H1 (cell line): ENCODE data around the gene PKP1. TPM values are rescaled to one million over a fixed set of nuclear protein-coding genes. Genes with fewer than 3 reads are reported as not detected.

Source experiments
- CTCF ChIA-PET: fragments of 300-600 bp; sonication (Branson Sonifier 250); formaldehyde crosslinking; loops from one replicate; lab custom pipeline; 2021; ENCODE audit not compliant: partially characterized antibody; lab: Charles Lee
- POLR2A ChIA-PET: fragments of 300-600 bp; sonication (Branson Sonifier 250); formaldehyde crosslinking; loops from one replicate; lab custom pipeline; 2021; ENCODE audit warnings: inconsistent platforms; ENCODE audit not compliant: partially characterized antibody; lab: Charles Lee
- DNase-seq, 2 experiments: peaks; one replicate each; pipeline versions ENCODE4 v3.0.0 to v3.0.0-alpha.2; 2010 to 2022; ENCODE audit warnings: low spot score in 2 of 2, low read depth in 1 of 2, mixed read lengths in 1 of 2
- FAIRE-seq: peaks from 2 replicates; lab custom pipeline; 2011; peaks lifted over from hg19 to GRCh38; lab: Jason Lieb, UNC
- H2AFZ ChIP-seq: 2 replicates; pipeline ENCODE4 v1.8.1; 2012; ENCODE audit warnings: low read length, inconsistent platforms
- H2AK5ac ChIP-seq: 2 replicates; pipeline ENCODE4 v1.6.1; 2013; ENCODE audit warnings: low read depth, low read length
- H2BK120ac ChIP-seq: replicated peaks from 2 replicates; pipeline ENCODE3; 2013; ENCODE audit warnings: low read depth, low read length, inconsistent platforms
- H2BK12ac ChIP-seq: 2 replicates; pipeline ENCODE4 v1.6.1; 2013; ENCODE audit warnings: low read depth, low read length
- H2BK15ac ChIP-seq: 2 replicates; pipeline ENCODE4 v1.6.1; 2013; ENCODE audit warnings: low read length
- H2BK20ac ChIP-seq: 2 replicates; pipeline ENCODE4 v1.6.1; 2013; ENCODE audit warnings: low read length
- H2BK5ac ChIP-seq: 2 replicates; pipeline ENCODE4 v1.6.1; 2013; ENCODE audit warnings: low read depth, low read length
- H3K14ac ChIP-seq: 2 replicates; pipeline ENCODE4 v1.6.1; 2013; ENCODE audit warnings: inconsistent platforms; ENCODE audit not compliant: insufficient read length
- H3K18ac ChIP-seq: 2 replicates; pipeline ENCODE4 v1.6.1; 2013; ENCODE audit warnings: low read length; ENCODE audit errors: extremely low read depth
- H3K23ac ChIP-seq: 2 replicates; pipeline ENCODE4 v1.6.1; 2013; ENCODE audit warnings: inconsistent platforms; ENCODE audit not compliant: insufficient read length
- H3K23me2 ChIP-seq: 2 replicates; pipeline ENCODE4 v1.6.1; 2013; ENCODE audit warnings: low read depth, low read length
- H3K27ac ChIP-seq: 2 replicates; pipeline ENCODE4 v1.6.1; 2011; ENCODE audit warnings: low read depth, low read length, inconsistent platforms
- H3K27me3 ChIP-seq, 4 experiments: replicated peaks in 1 of 4; 1 replicate in 1 of 4; 2 replicates in 3 of 4; pipeline versions ENCODE4 v1.6.1 to v1.8.1; 2011 to 2013; ENCODE audit warnings: low read length in 3 of 4, mild to moderate bottlenecking in 3 of 4, inconsistent platforms in 2 of 4, mixed read lengths in 2 of 4, moderate library complexity in 1 of 4; ENCODE audit not compliant: control insufficient read depth in 3 of 4, insufficient read depth in 3 of 4; ENCODE audit errors: extremely low read depth in 1 of 4
- H3K36me3 ChIP-seq, 4 experiments: 2 replicates each; pipeline versions ENCODE4 v1.6.1 to v1.8.1; 2011 to 2013; ENCODE audit warnings: mild to moderate bottlenecking in 4 of 4, low read length in 3 of 4, moderate library complexity in 2 of 4, control low read depth in 1 of 4, inconsistent platforms in 1 of 4; ENCODE audit not compliant: insufficient read depth in 4 of 4, control insufficient read depth in 2 of 4
- H3K4ac ChIP-seq: replicated peaks from 2 replicates; pipeline ENCODE3; 2013; ENCODE audit warnings: low read length, low read depth, mixed read lengths, inconsistent platforms; ENCODE audit not compliant: insufficient read length
- H3K4me1 ChIP-seq, 4 experiments: replicated peaks in 1 of 4; 1 replicate in 1 of 4; 2 replicates in 3 of 4; pipeline versions ENCODE4 v1.6.1 to v1.8.1; 2011 to 2013; ENCODE audit warnings: low read length in 3 of 4, inconsistent platforms in 2 of 4, mixed read lengths in 1 of 4; ENCODE audit not compliant: insufficient read depth in 4 of 4, control insufficient read depth in 3 of 4
- H3K4me2 ChIP-seq, 2 experiments: 2 replicates each; pipeline versions ENCODE4 v1.6.1 to v1.8.1; 2011 to 2013; ENCODE audit warnings: low read depth in 2 of 2, low read length in 2 of 2, control low read depth in 1 of 2, inconsistent platforms in 1 of 2, mild to moderate bottlenecking in 1 of 2; ENCODE audit not compliant: insufficient read depth in 1 of 2
- H3K4me3 ChIP-seq, 4 experiments: fragments of 200-600, 300-600 bp in 1 of 4; sonication (generic), shearing (Covaris generic), sonication (Bioruptor Twin) in 1 of 4; 2 replicates each; pipeline versions ENCODE4 v1.5.1 to v1.8.1; 2011 to 2016; ENCODE audit warnings: low read length in 4 of 4, low read depth in 3 of 4, control low read depth in 2 of 4, inconsistent platforms in 2 of 4, mild to moderate bottlenecking in 2 of 4, mixed read lengths in 1 of 4, moderate library complexity in 1 of 4; ENCODE audit not compliant: insufficient read depth in 2 of 4; ENCODE audit errors: extremely low read depth in 1 of 4
- H3K56ac ChIP-seq: replicated peaks from 2 replicates; pipeline ENCODE3; 2013; ENCODE audit warnings: low read depth, mild to moderate bottlenecking, mixed read lengths, low read length, inconsistent platforms; ENCODE audit not compliant: insufficient read length
- H3K79me1 ChIP-seq: 2 replicates; pipeline ENCODE4 v1.6.1; 2013; ENCODE audit warnings: low read depth, low read length, control low read depth
- H3K79me2 ChIP-seq, 2 experiments: 2 replicates each; pipeline versions ENCODE4 v1.6.1 to v1.8.1; 2012 to 2013; ENCODE audit warnings: low read length in 2 of 2, mild to moderate bottlenecking in 2 of 2, inconsistent platforms in 1 of 2; ENCODE audit not compliant: insufficient read depth in 2 of 2, control insufficient read depth in 1 of 2
- H3K9ac ChIP-seq, 4 experiments: replicated peaks in 1 of 4; 1 replicate in 1 of 4; 2 replicates in 3 of 4; pipeline versions ENCODE4 v1.6.1 to v1.8.1; 2011 to 2013; ENCODE audit warnings: low read depth in 3 of 4, low read length in 3 of 4, control low read depth in 2 of 4, mild to moderate bottlenecking in 2 of 4, moderate library complexity in 2 of 4, inconsistent platforms in 1 of 4; ENCODE audit errors: extremely low read depth in 1 of 4
- H3K9me3 ChIP-seq, 2 experiments: 2 replicates each; pipeline versions ENCODE4 v1.6.1 to v1.8.1; 2012 to 2013; ENCODE audit warnings: mild to moderate bottlenecking in 2 of 2, moderate library complexity in 2 of 2, control low read depth in 1 of 2, inconsistent platforms in 1 of 2, low read depth in 1 of 2, low read length in 1 of 2, mixed read lengths in 1 of 2; ENCODE audit not compliant: insufficient read depth in 2 of 2
- H4K20me1 ChIP-seq, 2 experiments: replicated peaks in 1 of 2; 2 replicates each; pipeline versions ENCODE3 to v1.8.1; 2011 to 2013; ENCODE audit warnings: inconsistent platforms in 2 of 2, low read length in 2 of 2, mild to moderate bottlenecking in 1 of 2; ENCODE audit not compliant: insufficient read depth in 2 of 2, control insufficient read depth in 1 of 2
- H4K5ac ChIP-seq: 2 replicates; pipeline ENCODE4 v1.6.1; 2013; ENCODE audit warnings: low read length, low read depth, mixed read lengths, inconsistent platforms; ENCODE audit not compliant: insufficient read length
- H4K8ac ChIP-seq: 2 replicates; pipeline ENCODE4 v1.8.0; 2013; ENCODE audit warnings: mild to moderate bottlenecking, moderate library complexity, low read length, inconsistent platforms; ENCODE audit not compliant: insufficient read depth; ENCODE audit errors: extremely low read depth
- H4K91ac ChIP-seq: replicated peaks from 2 replicates; pipeline ENCODE3; 2013; ENCODE audit warnings: low read length, mixed read lengths, inconsistent platforms; ENCODE audit not compliant: insufficient read length
- GTF2F1 ChIP-seq: IDR thresholded peaks from 2 replicates; pipeline ENCODE4 v1.6.1; 2012; ENCODE audit warnings: low read depth, low read length, improper control_type of control experiment, borderline replicate concordance
- HDAC6 ChIP-seq: IDR thresholded peaks from one replicate; pipeline ENCODE4 v1.7.1; 2012; ENCODE audit warnings: low read depth, mild to moderate bottlenecking, inconsistent platforms, low read length, moderate library complexity
- PHF8 ChIP-seq: fragments of 200-600 bp; sonication (generic); conservative IDR thresholded peaks from 2 replicates; pipeline ENCODE4 v1.7.1; 2012; ENCODE audit warnings: low read depth, mild to moderate bottlenecking, inconsistent platforms, low read length, moderate library complexity
- TAF7 ChIP-seq: optimal IDR thresholded peaks from 2 replicates; pipeline ENCODE3; 2011; ENCODE audit warnings: low read depth, mild to moderate bottlenecking, inconsistent platforms, low read length, moderate library complexity, borderline replicate concordance
- WGBS, 2 experiments: shearing (Covaris generic) in 1 of 2; methylation state at CpG; one replicate each; pipeline versions ENCODE4 v1.1.6 to v1.1.7; 2013 to 2015; ENCODE audit warnings: low lambda C conversion rate in 2 of 2, mixed read lengths in 2 of 2, inconsistent platforms in 1 of 2, low coverage in 1 of 2, missing lambda C conversion rate in 1 of 2; ENCODE audit not compliant: insufficient replicate concordance in 2 of 2, insufficient coverage in 1 of 2, insufficient read length in 1 of 2; ENCODE audit errors: extremely low coverage in 1 of 2, missing lambda C conversion rate in 1 of 2; 5-methylcytosine and 5-hydroxymethylcytosine counted together
- polyA plus RNA-seq, 7 experiments: library from polyadenylated mRNA; depleted of rRNA in 3 of 7; stranded (reverse) in 5 of 7; unstranded in 2 of 7; fragments of >200 nt in 5 of 7; fragments of 200-250 nt in 2 of 7; gene quantifications; 1 replicate in 5 of 7; 2 replicates in 1 of 7; 4 replicates in 1 of 7; pipeline versions ENCODE4 v1.2.1 to v1.2.3, GENCODE V29; 2011 to 2013; ENCODE audit warnings: missing spikeins in 2 of 7, mixed read lengths in 2 of 7
- total RNA-seq: library from RNA; stranded (reverse); fragmentation: NEBNext Ultra II Directional; extraction: Animal tissue kit (Norgen Biotek cat#: 25700); gene quantifications from 2 replicates; pipeline ENCODE4 v1.2.1, GENCODE V29; 2021
- TF ChIP-seq, protein P1 (sequence below): IDR thresholded peaks from 2 replicates; pipeline ENCODE4 v1.6.1; 2011; ENCODE audit warnings: low read depth, mild to moderate bottlenecking, low read length; ENCODE audit not compliant: insufficient read depth
- TF ChIP-seq, protein P2 (sequence below), 3 experiments: IDR thresholded peaks; 1 replicate in 2 of 3; 2 replicates in 1 of 3; pipeline versions ENCODE4 v1.5.1 to v1.6.1; 2011; ENCODE audit warnings: low read length in 3 of 3, mild to moderate bottlenecking in 3 of 3, inconsistent platforms in 2 of 3, low read depth in 1 of 3, moderate library complexity in 1 of 3; ENCODE audit not compliant: insufficient read depth in 1 of 3; ENCODE audit errors: control extremely low read depth in 1 of 3

PKP1 gene
- total and polyA plus RNA-seq, 2 of the 8 experiments (the other 6 are each of a cell fraction or from before 2014, with no cell fraction given) = 0.21 to 0.95 TPM

DNA sequence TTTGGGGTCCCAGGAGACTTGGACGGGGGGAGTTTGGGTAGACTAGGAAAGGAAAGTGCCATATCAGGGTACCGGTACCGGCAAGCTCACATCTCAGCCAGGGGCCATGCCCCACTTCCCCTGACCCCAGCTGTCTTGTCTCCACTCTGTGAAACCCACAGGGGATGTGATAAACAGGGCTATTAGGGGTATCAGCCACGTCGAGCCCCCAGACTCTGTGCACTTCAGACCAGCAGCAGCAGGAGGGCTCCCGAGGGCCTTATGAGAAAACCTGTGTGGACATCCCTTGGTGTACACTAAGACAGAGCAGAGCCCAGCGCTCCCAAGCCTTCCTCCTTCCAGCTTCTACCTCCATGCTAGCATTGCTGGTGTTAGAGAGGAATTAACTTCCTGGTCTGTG is 47.9 kb downstream of the PKP1 start:
- 80% methylated on average over 7 of the region's 7 CpGs; no CpG with 5 or more reads in 1 of the 2 experiments for WGBS, 2 experiments
- Histone ChIP-seq H4K8ac (no peak overlapping the region), H4K91ac (no peak overlapping the region), H2BK20ac (no peak overlapping the region), H2BK5ac (no peak overlapping the region), H3K9ac (no peak overlapping the region), H3K27ac (no peak overlapping the region), H3K4me2 (no peak overlapping the region), H3K4me3 (no peak overlapping the region), H3K36me3 (no peaks in the 10 kb centered on the region), H3K79me2 (no peaks in the 10 kb centered on the region), H2AK5ac (no peak overlapping the region), H2BK15ac (no peak overlapping the region; the same call in 1 of the 2 replicates), H2BK120ac (no peak overlapping the region), H2BK12ac (no peak overlapping the region), H3K18ac (no peak overlapping the region), H3K56ac (no peak overlapping the region), H4K20me1 (no peaks in the 10 kb centered on the region), H3K27me3 (no peaks in the 10 kb centered on the region; a peak in 1 of 7 replicates), H3K4me1 (no peaks in the 10 kb centered on the region; a peak in 1 of 7 replicates), H3K14ac (no peak overlapping the region), H3K23ac (no peak overlapping the region), H4K5ac (no peak overlapping the region), H3K9me3 (no peaks in the 10 kb centered on the region), H3K79me1 (no peaks in the 10 kb centered on the region), H2AFZ (no peak overlapping the region), H3K4ac (no peak overlapping the region), H3K23me2 (no peaks in the 10 kb centered on the region)
- DNase-seq (no peak), FAIRE-seq (no peak)
- ChIA-PET POLR2A (no interaction called here), CTCF (interaction anchor here (0.7 to 3.6 kb wide), 8 partner anchors 10 to 76 kb away, joined by 3 to 47 read pairs (median 3); no protein-coding TSS in a partner anchor)
- TF ChIP-seq TAF7 = no peak
- TF ChIP-seq, protein P1, sequence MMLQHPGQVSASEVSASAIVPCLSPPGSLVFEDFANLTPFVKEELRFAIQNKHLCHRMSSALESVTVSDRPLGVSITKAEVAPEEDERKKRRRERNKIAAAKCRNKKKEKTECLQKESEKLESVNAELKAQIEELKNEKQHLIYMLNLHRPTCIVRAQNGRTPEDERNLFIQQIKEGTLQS = no peak
- no peak for TF ChIP-seq HDAC6
- no peak for TF ChIP-seq PHF8
- no peak for TF ChIP-seq GTF2F1
- TF ChIP-seq, protein P2, sequence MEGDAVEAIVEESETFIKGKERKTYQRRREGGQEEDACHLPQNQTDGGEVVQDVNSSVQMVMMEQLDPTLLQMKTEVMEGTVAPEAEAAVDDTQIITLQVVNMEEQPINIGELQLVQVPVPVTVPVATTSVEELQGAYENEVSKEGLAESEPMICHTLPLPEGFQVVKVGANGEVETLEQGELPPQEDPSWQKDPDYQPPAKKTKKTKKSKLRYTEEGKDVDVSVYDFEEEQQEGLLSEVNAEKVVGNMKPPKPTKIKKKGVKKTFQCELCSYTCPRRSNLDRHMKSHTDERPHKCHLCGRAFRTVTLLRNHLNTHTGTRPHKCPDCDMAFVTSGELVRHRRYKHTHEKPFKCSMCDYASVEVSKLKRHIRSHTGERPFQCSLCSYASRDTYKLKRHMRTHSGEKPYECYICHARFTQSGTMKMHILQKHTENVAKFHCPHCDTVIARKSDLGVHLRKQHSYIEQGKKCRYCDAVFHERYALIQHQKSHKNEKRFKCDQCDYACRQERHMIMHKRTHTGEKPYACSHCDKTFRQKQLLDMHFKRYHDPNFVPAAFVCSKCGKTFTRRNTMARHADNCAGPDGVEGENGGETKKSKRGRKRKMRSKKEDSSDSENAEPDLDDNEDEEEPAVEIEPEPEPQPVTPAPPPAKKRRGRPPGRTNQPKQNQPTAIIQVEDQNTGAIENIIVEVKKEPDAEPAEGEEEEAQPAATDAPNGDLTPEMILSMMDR (IDR thresholded peaks at IDR 0.05; ENCODE audit: control extremely low read depth in 1 of 3, insufficient read depth in 1 of 3, low read depth in 1 of 3, low read length in 3 of 3) = no peak
